Stimulated activated CD8-positive, alpha-beta memory T cell treated with anti-CD3 and anti-CD28 coated beads, Interleukin-15, amount 100 ng/mL, for 4 hours (primary cell): ENCODE results near the gene C1orf50.
"Not testable (repeated sequence)": the region's sequence is repeated elsewhere in the genome, so short reads cannot be mapped to it uniquely, and the experiment has no call there.

Experiments
- DNase-seq, 2 donors: peaks; one replicate each; pipeline ENCODE4 v3.0.0-alpha.2; 2020; ENCODE audit warnings: low read depth in 2 of 2

The C1orf50 gene

GRCh38 chr1:42739753-42740700 is 27.0 kb upstream of the C1orf50 start, which contains the start of gene CLDN19:
Gene CLDN19 (minus strand): TSS chr1:42740236. CDS start chr1:42740063, 173 bp downstream.
- no peak for DNase-seq

GRCh38 chr1:42740851-42741580 is 26.0 kb upstream of the C1orf50 start:
- no peak for DNase-seq

GRCh38 chr1:42741706-42742105 is 25.3 kb upstream of the C1orf50 start:
- no peak for DNase-seq

- no peak for DNase-seq
These were observed 24.9 kb upstream of the C1orf50 start for GRCh38 chr1:42742141-42742540.

- DNase-seq = no peak
These were observed 24.3 kb upstream of the C1orf50 start for GRCh38 chr1:42742617-42743316.

GRCh38 chr1:42743317-42744147 is 23.5 kb upstream of the C1orf50 start:
- no peak for DNase-seq

- DNase-seq = no peak
These were observed 23.0 kb upstream of the C1orf50 start for GRCh38 chr1:42744148-42744413.

- no peak for DNase-seq
These were observed 21.2 kb upstream of the C1orf50 start for GRCh38 chr1:42745851-42746250.

GRCh38 chr1:42746436-42747105 is 20.5 kb upstream of the C1orf50 start:
- DNase-seq = no peak

GRCh38 chr1:42747125-42747524 is 19.9 kb upstream of the C1orf50 start:
- no peak for DNase-seq

- no peak for DNase-seq
These were observed 19.0 kb upstream of the C1orf50 start for GRCh38 chr1:42748021-42748420.

- DNase-seq = no peak
These were observed 18.3 kb upstream of the C1orf50 start for GRCh38 chr1:42748461-42749410.

- no peak for DNase-seq
These were observed 17.0 kb upstream of the C1orf50 start for GRCh38 chr1:42750041-42750440.

GRCh38 chr1:42751511-42752070 is 15.5 kb upstream of the C1orf50 start:
- not testable (repeated sequence) for DNase-seq

- no peak for DNase-seq
These were observed 14.8 kb upstream of the C1orf50 start for GRCh38 chr1:42752284-42752683.

- no peak for DNase-seq
These were observed 14.0 kb upstream of the C1orf50 start for GRCh38 chr1:42753070-42753469.

- no peak for DNase-seq
These were observed 9.8 kb upstream of the C1orf50 start for GRCh38 chr1:42756956-42757891.

GRCh38 chr1:42757892-42758275 is 9.2 kb upstream of the C1orf50 start:
- DNase-seq = no peak
